Ovary (tissue), 3 donors: ENCODE data around the gene CCR4.

Experiments
- CTCF ChIP-seq, 3 donors: fragments of 450-650 bp in 2 of 3; fragments of 200-600 bp in 1 of 3; IDR thresholded peaks; one replicate each; pipeline versions ENCODE4 v1.5.1 to v1.8.0; 2016 to 2022; ENCODE audit warnings: antibody characterized with exemption in 3 of 3, mild to moderate bottlenecking in 1 of 3
- POLR2A ChIP-seq: fragments of 450-650 bp; IDR thresholded peaks from one replicate; pipeline ENCODE4 v1.6.1; 2017; ENCODE audit warnings: antibody characterized with exemption, mild to moderate bottlenecking, moderate library complexity
- donor health status: DM: no; HTN: no; CAD: no.

GRCh38 chr3:32992310-32992686 lies 40.9 kb downstream of the CCR4 start:
- no peak for TF ChIP-seq CTCF (IDR thresholded peaks at IDR 0.05)
- no peak for TF ChIP-seq POLR2A
